Thyroid gland (tissue), 4 donors: ENCODE results near the gene PRM3.

Experiments
- CTCF ChIP-seq, 6 experiments: fragments of 200-600 bp in 3 of 6; fragments of 450-650 bp in 3 of 6; sonication (generic) in 3 of 6; IDR thresholded peaks; one replicate each; pipeline ENCODE4 v1.5.1; 2016 to 2019; ENCODE audit warnings: antibody characterized with exemption in 6 of 6, mild to moderate bottlenecking in 2 of 6, inconsistent platforms in 1 of 6, moderate library complexity in 1 of 6
- POLR2A ChIP-seq, 2 donors: fragments of 450-650 bp; IDR thresholded peaks; one replicate each; pipeline ENCODE4 v1.6.1; 2017; ENCODE audit warnings: antibody characterized with exemption in 2 of 2, mild to moderate bottlenecking in 2 of 2, moderate library complexity in 1 of 2

- TF ChIP-seq CTCF (IDR thresholded peaks at IDR 0.05): no peak
- TF ChIP-seq POLR2A (IDR thresholded peaks at IDR 0.05): no peak
Measured at GRCh38 chr16:11270602-11271162, 2.7 kb downstream of the PRM3 start.
